Type B pancreatic cell (in vitro differentiated cells): ENCODE results near the gene ATP6V1G2. TPM values are rescaled to one million over a fixed set of nuclear protein-coding genes. Genes with fewer than 3 reads are reported as not detected.
A peak's percentile ranks its signal among the peaks of the same experiment; 100 is the strongest.

Experiments
- DNase-seq: peaks from one replicate; pipeline ENCODE4 v3.0.0; 2021; ENCODE audit warnings: mixed read lengths; ENCODE audit not compliant: unreplicated experiment; ENCODE audit errors: extremely low spot score
- H3K27ac Mint-ChIP-seq: 2 replicates; pipeline ENCODE4 v1.8.0; 2021; ENCODE audit warnings: mild to moderate bottlenecking, mixed read lengths
- H3K27me3 Mint-ChIP-seq: 2 replicates; pipeline ENCODE4 v1.8.0; 2021; ENCODE audit warnings: mixed read lengths
- H3K36me3 Mint-ChIP-seq: 2 replicates; pipeline ENCODE4 v1.8.0; 2021; ENCODE audit warnings: mixed read lengths
- H3K4me1 Mint-ChIP-seq: one replicate; pipeline ENCODE4 v1.8.0; 2021; ENCODE audit warnings: mixed read lengths; ENCODE audit not compliant: unreplicated experiment
- H3K4me3 Mint-ChIP-seq: 2 replicates; pipeline ENCODE4 v1.8.0; 2021; ENCODE audit warnings: mild to moderate bottlenecking, mixed read lengths
- H3K9me3 Mint-ChIP-seq: 2 replicates; pipeline ENCODE4 v1.8.0; 2021; ENCODE audit warnings: mixed read lengths
- CTCF ChIP-seq: fragments of 200-600 bp; sonication (generic); conservative IDR thresholded peaks from 2 replicates; pipeline ENCODE4 v1.5.0; 2021; ENCODE audit warnings: antibody characterized with exemption, mild to moderate bottlenecking
- total RNA-seq: library from RNA; stranded (reverse); gene quantifications from 2 replicates; pipeline ENCODE4 v1.2.1, GENCODE V29; 2021; ENCODE audit warnings: low replicate concordance

ATP6V1G2 gene
- total RNA-seq, 1 donor from 2014 or later, result 5.9 TPM

- peaks cover 4% of the 10 kb centered on the region for H3K4me1 Mint-ChIP-seq
- DNase-seq, result no peak
- H3K9me3 Mint-ChIP-seq, result no peaks in the 10 kb centered on the region
- H3K27ac Mint-ChIP-seq, result no peak overlapping the region
- H3K4me3 Mint-ChIP-seq, result no peak overlapping the region
- peaks cover 50% of the 10 kb centered on the region for H3K36me3 Mint-ChIP-seq
- H3K27me3 Mint-ChIP-seq, result no peaks in the 10 kb centered on the region
- no peak for TF ChIP-seq CTCF
These were observed 15.2 kb downstream of the ATP6V1G2 start for GRCh38 chr6:31531162-31531561.

- no peaks in the 10 kb centered on the region for H3K27me3 Mint-ChIP-seq
- DNase-seq, result no peak
- peaks cover 4% of the 10 kb centered on the region for H3K4me1 Mint-ChIP-seq
- H3K9me3 Mint-ChIP-seq, result no peaks in the 10 kb centered on the region
- peaks cover 44% of the 10 kb centered on the region for H3K36me3 Mint-ChIP-seq
- peak overlapping the region; percentile 68 for H3K27ac Mint-ChIP-seq
- TF ChIP-seq CTCF, result no peak
- no peak overlapping the region for H3K4me3 Mint-ChIP-seq
These were observed 15.7 kb downstream of the ATP6V1G2 start for GRCh38 chr6:31530659-31531058.

- Mint-ChIP-seq H3K9me3 (no peaks in the 10 kb centered on the region), H3K27me3 (no peaks in the 10 kb centered on the region), H3K4me1 (peaks cover 4% of the 10 kb centered on the region), H3K36me3 (peaks cover 36% of the 10 kb centered on the region), H3K27ac (no peak overlapping the region), H3K4me3 (no peak overlapping the region)
- no peak for DNase-seq
- TF ChIP-seq CTCF, result no peak
These were observed 16.9 kb downstream of the ATP6V1G2 start for GRCh38 chr6:31529329-31530150.

GRCh38 chr6:31528821-31529328 is 17.5 kb downstream of the ATP6V1G2 start, which contains the start of gene MCCD1:
Gene MCCD1, plus strand, starts transcription at chr6:31528962. Its CDS starts 53 bp downstream, at chr6:31529015.
- Mint-ChIP-seq H3K27me3 (no peaks in the 10 kb centered on the region), H3K27ac (peak within 1 kb of the TSS; percentile 70), H3K4me3 (no peak within 1 kb of the TSS), H3K4me1 (peaks cover 4% of the 10 kb centered on the region), H3K36me3 (peaks cover 36% of the 10 kb centered on the region), H3K9me3 (no peaks in the 10 kb centered on the region)
- no peak for DNase-seq
- no peak for TF ChIP-seq CTCF

GRCh38 chr6:31528307-31528777 is 18.1 kb downstream of the ATP6V1G2 start:
- Mint-ChIP-seq H3K4me1 (peaks cover 4% of the 10 kb centered on the region), H3K4me3 (no peak overlapping the region), H3K27me3 (no peaks in the 10 kb centered on the region), H3K27ac (peak overlapping the region; percentile 70), H3K36me3 (peaks cover 33% of the 10 kb centered on the region), H3K9me3 (no peaks in the 10 kb centered on the region)
- no peak for TF ChIP-seq CTCF
- DNase-seq, result no peak
